Measurements from ENCODE around the gene NCAPD2. TPM values are rescaled to one million over a fixed set of nuclear protein-coding genes. Genes with fewer than 3 reads are reported as not detected.

Gene NCAPD2
- polyA plus RNA-seq, 3 donors, result 6.2 to 15.0 (median 8.3) TPM

- Histone ChIP-seq H3K4me3 (replicated peaks in 1 of 3; ENCODE audit: low read depth in 2 of 3, low read length in 3 of 3) (peak overlapping the region; percentile 75 to 96 (median 95)), H3K27me3 (ENCODE audit: control insufficient read depth in 2 of 2, insufficient read depth in 2 of 2, low read length in 2 of 2) (no peaks in the 10 kb centered on the region), H3K36me3 (replicated peaks in 1 of 2; ENCODE audit: control insufficient read depth in 1 of 2, insufficient read depth in 2 of 2, low read length in 2 of 2) (peaks cover 52 to 58% of the 10 kb centered on the region in 2 donors), H4K20me1 (ENCODE audit: insufficient read depth, low read length) (peaks cover 38% of the 10 kb centered on the region), H3K79me2 (ENCODE audit: insufficient read depth, low read length) (peaks cover 61% of the 10 kb centered on the region), H2AFZ (ENCODE audit: insufficient read depth, low read depth, low read length, poor library complexity, severe bottlenecking) (peak overlapping the region; percentile 94), H3K4me2 (replicated peaks; ENCODE audit: extremely low read depth, low read length, poor library complexity, severe bottlenecking) (peak overlapping the region; percentile 99), H3K9me3 (replicated peaks in 1 of 2; ENCODE audit: control insufficient read depth in 1 of 2, insufficient read depth in 1 of 2, low read length in 2 of 2) (no peaks in the 10 kb centered on the region), H3K27ac (ENCODE audit: low read depth in 1 of 2, low read length in 2 of 2) (peak overlapping the region; percentile 94 to 96), H3K9ac (ENCODE audit: insufficient read depth, low read length, poor library complexity, severe bottlenecking) (peak overlapping the region; percentile 90), H3K4me1 (ENCODE audit: control insufficient read depth in 1 of 2, insufficient read depth in 2 of 2, low read length in 2 of 2) (peaks cover 50 to 53% of the 10 kb centered on the region in 2 donors)
- Mint-ChIP-seq H3K27me3 (ENCODE audit: low read depth in 3 of 3) (peaks cover 0 to 5% (median 2%) of the 10 kb centered on the region in 3 donors), H3K36me3 (peaks cover 48 to 59% of the 10 kb centered on the region in 2 donors), H3K4me3 (peak overlapping the region; percentile 94 to 98), H3K9me3 (no peaks in the 10 kb centered on the region), H3K4me1 (peaks cover 48% of the 10 kb centered on the region), H3K27ac (peak overlapping the region; percentile 94 to 99 (median 96))
- WGBS (ENCODE audit: insufficient coverage), result 3% methylated on average over 13 of the region's 14 CpGs
- no peak for TF ChIP-seq CTCF (IDR thresholded peaks at IDR 0.05)
- peak in 1 of 3 donors; percentile 40 for DNase-seq
- intact Hi-C loops (cut with micrococcal nuclease), result loop anchor here (5.0 to 10.0 kb wide), 3 partner anchors 36 to 422 kb away; partner anchors contain the start of gene PTPN6 (in 1 of the 2)
Observed at GRCh38 chr12:6532927-6533652, 39.2 kb downstream of the NCAPD2 start.

DNA sequence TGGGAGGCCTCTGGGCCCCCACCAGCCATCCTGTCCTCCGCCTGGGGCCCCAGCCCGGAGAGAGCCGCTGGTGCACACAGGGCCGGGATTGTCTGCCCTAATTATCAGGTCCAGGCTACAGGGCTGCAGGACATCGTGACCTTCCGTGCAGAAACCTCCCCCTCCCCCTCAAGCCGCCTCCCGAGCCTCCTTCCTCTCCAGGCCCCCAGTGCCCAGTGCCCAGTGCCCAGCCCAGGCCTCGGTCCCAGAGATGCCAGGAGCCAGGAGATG lies 39.7 kb downstream of the NCAPD2 start:
- no peak for DNase-seq
- Mint-ChIP-seq H3K4me1 (peaks cover 51% of the 10 kb centered on the region), H3K36me3 (peaks cover 48 to 59% of the 10 kb centered on the region in 2 donors), H3K27ac (peak overlapping the region; percentile 94 to 99 (median 96)), H3K4me3 (peak overlapping the region; percentile 94 to 98), H3K27me3 (ENCODE audit: low read depth in 3 of 3) (peaks cover 0 to 5% (median 2%) of the 10 kb centered on the region in 3 donors), H3K9me3 (no peaks in the 10 kb centered on the region)
- intact Hi-C loops (cut with micrococcal nuclease), result loop anchor here (5.0 to 10.0 kb wide), 3 partner anchors 36 to 421 kb away; partner anchors contain the start of gene PTPN6 (in 1 of the 2)
- Histone ChIP-seq H3K79me2 (ENCODE audit: insufficient read depth, low read length) (peaks cover 66% of the 10 kb centered on the region), H3K4me2 (replicated peaks; ENCODE audit: extremely low read depth, low read length, poor library complexity, severe bottlenecking) (peak overlapping the region; percentile 99), H3K4me3 (replicated peaks in 1 of 3; ENCODE audit: low read depth in 2 of 3, low read length in 3 of 3) (peak overlapping the region; percentile 75 to 96 (median 95)), H3K27me3 (ENCODE audit: control insufficient read depth in 2 of 2, insufficient read depth in 2 of 2, low read length in 2 of 2) (no peaks in the 10 kb centered on the region), H3K36me3 (replicated peaks in 1 of 2; ENCODE audit: control insufficient read depth in 1 of 2, insufficient read depth in 2 of 2, low read length in 2 of 2) (peaks cover 52 to 58% of the 10 kb centered on the region in 2 donors), H3K4me1 (ENCODE audit: control insufficient read depth in 1 of 2, insufficient read depth in 2 of 2, low read length in 2 of 2) (peaks cover 52 to 58% of the 10 kb centered on the region in 2 donors), H3K27ac (ENCODE audit: low read depth in 1 of 2, low read length in 2 of 2) (peak overlapping the region; percentile 94 to 96), H4K20me1 (ENCODE audit: insufficient read depth, low read length) (peaks cover 43% of the 10 kb centered on the region), H3K9me3 (replicated peaks in 1 of 2; ENCODE audit: control insufficient read depth in 1 of 2, insufficient read depth in 1 of 2, low read length in 2 of 2) (no peaks in the 10 kb centered on the region), H3K9ac (ENCODE audit: insufficient read depth, low read length, poor library complexity, severe bottlenecking) (peak overlapping the region; percentile 90), H2AFZ (ENCODE audit: insufficient read depth, low read depth, low read length, poor library complexity, severe bottlenecking) (peak overlapping the region; percentile 94)
- TF ChIP-seq CTCF (IDR thresholded peaks at IDR 0.05), result no peak
- WGBS (ENCODE audit: insufficient coverage), result 0% methylated on average over 4 of the region's 9 CpGs

All from CD14-positive monocyte (primary cell).